Measurements from ENCODE around the gene FAS. TPM values are rescaled to one million over a fixed set of nuclear protein-coding genes. Genes with fewer than 3 reads are reported as not detected.

The FAS gene
- total and polyA plus RNA-seq, 12 donors, result 2.5 to 10.1 (median 3.7) TPM

GRCh38 chr10:89032141-89032891, 41.7 kb downstream of the FAS start:
- peak overlapping the region in 2 of 10 donors; percentile 35 to 51 for H3K27ac ChIP-seq
- no peak for DNase-seq
- peaks cover 0 to 2% (median 0%) of the 10 kb centered on the region in 9 donors for H3K36me3 ChIP-seq
- no peaks in the 10 kb centered on the region for H3K9me3 ChIP-seq
- TF ChIP-seq CTCF (IDR thresholded peaks at IDR 0.05), result no peak
- peaks cover 0 to 47% (median 12%) of the 10 kb centered on the region in 9 donors for H3K4me1 ChIP-seq
- WGBS, 2 donors, result 50 to 59% methylated on average over 8 of the region's 8 CpGs
- H3K4me3 ChIP-seq, result no peak overlapping the region
- ATAC-seq, result peak in 3 of 8 donors; percentile 34 to 60 (median 42)
- no peaks in the 10 kb centered on the region for H3K27me3 ChIP-seq
- intact Hi-C loops (cut with DNase I), result loop anchor here in 1 of 10 donors (10.0 kb wide), 1 partner anchor 52 kb away; no protein-coding TSS in a partner anchor

GRCh38 chr10:89035461-89035860, 44.9 kb downstream of the FAS start:
- intact Hi-C loops (cut with DNase I), result loop anchor here in 2 of 10 donors (5.0 to 10.0 kb wide), 2 partner anchors 37 to 49 kb away; no protein-coding TSS in a partner anchor
- DNase-seq, result no peak
- Histone ChIP-seq H3K27me3 (no peaks in the 10 kb centered on the region), H3K27ac (no peak overlapping the region), H3K4me3 (no peak overlapping the region), H3K4me1 (peaks cover 0 to 41% (median 10%) of the 10 kb centered on the region in 9 donors), H3K36me3 (no peaks in the 10 kb centered on the region), H3K9me3 (peaks cover 0 to 2% (median 0%) of the 10 kb centered on the region in 11 donors)
- no peak for ATAC-seq
- 63 to 78% methylated on average over 1 of the region's 1 CpG for WGBS, 2 donors
- TF ChIP-seq CTCF (IDR thresholded peaks at IDR 0.05), result no peak

- no peak for TF ChIP-seq CTCF (IDR thresholded peaks at IDR 0.05)
- intact Hi-C loops (cut with DNase I), result loop anchor here in 2 of 10 donors (5.0 to 10.0 kb wide), 2 partner anchors 35 to 48 kb away; no protein-coding TSS in a partner anchor
- Histone ChIP-seq H3K4me1 (peaks cover 0 to 24% (median 7%) of the 10 kb centered on the region in 9 donors), H3K27me3 (no peaks in the 10 kb centered on the region), H3K27ac (no peak overlapping the region), H3K36me3 (no peaks in the 10 kb centered on the region), H3K9me3 (peaks cover 0 to 2% (median 0%) of the 10 kb centered on the region in 11 donors), H3K4me3 (no peak overlapping the region)
- WGBS, 2 donors, result 85 to 89% methylated on average over 3 of the region's 3 CpGs
- ATAC-seq (no peak), DNase-seq (no peak)
Observed at GRCh38 chr10:89037096-89037495, 46.5 kb downstream of the FAS start.

- H3K9me3 ChIP-seq, result peaks cover 0 to 2% (median 0%) of the 10 kb centered on the region in 11 donors
- H3K27ac ChIP-seq, result no peak overlapping the region
- DNase-seq (no peak), ATAC-seq (no peak)
- intact Hi-C loops (cut with DNase I), result loop anchor here in 1 of 10 donors (5.0 kb wide), 1 partner anchor 375 kb away; no protein-coding TSS in a partner anchor
- WGBS, 2 donors, result 82 to 88% methylated on average over 2 of the region's 2 CpGs
- no peaks in the 10 kb centered on the region for H3K27me3 ChIP-seq
- TF ChIP-seq CTCF (IDR thresholded peaks at IDR 0.05), result no peak
- no peak overlapping the region for H3K4me3 ChIP-seq
- H3K4me1 ChIP-seq, result peaks cover 0 to 7% (median 0%) of the 10 kb centered on the region in 9 donors
- no peaks in the 10 kb centered on the region for H3K36me3 ChIP-seq
Observed at GRCh38 chr10:89042562-89042961, 52.0 kb downstream of the FAS start.

All from heart right ventricle (tissue), 16 donors.